GM23338 (cell line): Measurements from ENCODE around the gene MPPED2.

Experiments used
- CREB1 ChIP-seq: fragments of 250-450 bp; sonication (Bioruptor Pico); IDR thresholded peaks from 2 replicates; pipeline ENCODE4 v1.5.0; 2020; ENCODE audit warnings: low read depth, mild to moderate bottlenecking, moderate library complexity
- CTCF ChIP-seq, 2 experiments: fragments of 200-600 bp in 1 of 2; sonication (generic) in 1 of 2; conservative IDR thresholded peaks; 2 replicates each; pipeline versions ENCODE4 v1.5.1 to v1.6.1; 2016 to 2017; ENCODE audit warnings: antibody characterized with exemption in 2 of 2, low read depth in 2 of 2, mild to moderate bottlenecking in 2 of 2, moderate library complexity in 1 of 2
- EZH2 ChIP-seq: fragments of 200-600 bp; sonication (generic); IDR thresholded peaks from one replicate; pipeline ENCODE4 v1.8.0; 2017; ENCODE audit warnings: antibody characterized with exemption, mild to moderate bottlenecking, low read depth; ENCODE audit not compliant: unreplicated experiment
- EZH2phosphoT487 ChIP-seq: fragments of 200-600 bp; sonication (generic); IDR thresholded peaks from one replicate; pipeline ENCODE4 v1.8.1; 2018; ENCODE audit warnings: antibody characterized with exemption; ENCODE audit not compliant: unreplicated experiment
- NANOG ChIP-seq: IDR thresholded peaks from 2 replicates; pipeline ENCODE4 v1.6.1; 2016; ENCODE audit warnings: antibody characterized with exemption, borderline replicate concordance
- POLR2AphosphoS5 ChIP-seq: IDR thresholded peaks from 2 replicates; pipeline ENCODE4 v1.6.1; 2016; ENCODE audit warnings: antibody characterized with exemption, low read depth
- REST ChIP-seq: IDR thresholded peaks from one replicate; pipeline ENCODE4 v1.6.1; 2018; ENCODE audit warnings: antibody characterized with exemption; ENCODE audit not compliant: unreplicated experiment

GRCh38 chr11:30481796-30482195 is 104.4 kb downstream of the MPPED2 start:
- TF ChIP-seq CTCF (conservative IDR thresholded peaks at IDR 0.05; ENCODE audit: low read depth in 2 of 2): no peak
- no peak for TF ChIP-seq CREB1
- TF ChIP-seq POLR2AphosphoS5: no peak
- no peak for TF ChIP-seq NANOG
- no peak for TF ChIP-seq EZH2
- TF ChIP-seq EZH2phosphoT487: no peak
- no peak for TF ChIP-seq REST
